Pancreas (tissue), 10 donors: ENCODE data around the gene SPNS2. TPM values are rescaled to one million over a fixed set of nuclear protein-coding genes. Genes with fewer than 3 reads are reported as not detected.

ENCODE experiments used
- ATAC-seq, 4 donors: fragments of 200-7000 bp; cut with Tn5 transposase; one replicate each; pipeline versions ENCODE4 v1.8.0 to v1.9.1; 2020; ENCODE audit warnings: mild to moderate bottlenecking in 4 of 4, moderate library complexity in 4 of 4
- DNase-seq, 6 donors: peaks; one replicate each; pipeline ENCODE4 v3.0.0-alpha.2; 2020
- FAIRE-seq: peaks from 2 replicates; lab custom pipeline; 2012; peaks lifted over from hg19 to GRCh38; lab: Jason Lieb, UNC
- H3K27ac ChIP-seq, 4 donors: fragments of 200-600 bp; sonication (generic); 1 replicate in 3 of 4; 2 replicates in 1 of 4; pipeline versions ENCODE4 v1.5.0 to v1.8.0; 2020
- H3K27me3 ChIP-seq, 4 donors: fragments of 200-600 bp; one replicate each; pipeline ENCODE4 v1.8.0; 2021
- H3K36me3 ChIP-seq, 3 donors: fragments of 200-600 bp; sonication (generic) in 1 of 3; one replicate each; pipeline versions ENCODE4 v1.5.0 to v1.8.0; 2020 to 2021
- H3K4me1 ChIP-seq, 3 donors: fragments of 200-600 bp; one replicate each; pipeline ENCODE4 v1.8.0; 2021
- H3K4me3 ChIP-seq, 4 donors: fragments of 200-600 bp; sonication (generic) in 2 of 4; one replicate each; pipeline versions ENCODE4 v1.5.0 to v1.8.0; 2020 to 2021
- H3K9me3 ChIP-seq, 4 donors: fragments of 200-600 bp; one replicate each; pipeline ENCODE4 v1.8.0; 2021
- CTCF ChIP-seq, 4 donors: fragments of 200-600 bp; sonication (generic) in 3 of 4; IDR thresholded peaks; one replicate each; pipeline versions ENCODE4 v1.5.0 to v1.8.0; 2021; ENCODE audit warnings: antibody characterized with exemption in 4 of 4
- WGBS, 2 donors: extraction: QIAGEN DNeasy Blood & Tissue Kit; methylation state at CpG; one replicate each; pipeline ENCODE4 v1.1.7; 2013; 5-methylcytosine and 5-hydroxymethylcytosine counted together
- intact Hi-C, 3 donors: fragments of 100-400 bp; cut with DNase I; formaldehyde crosslinking; loops; one replicate each; pipeline versions ENCODE4 v1.11.1 to v1.14.2; 2022
- polyA plus RNA-seq, 2 donors: library from polyadenylated mRNA; stranded (reverse); fragments of 200-250 nt; gene quantifications; one replicate each; pipeline ENCODE4 v1.2.3, GENCODE V29; 2013
- total RNA-seq, 6 donors: library from RNA; stranded (reverse); fragmentation: NEBNext Ultra II Directional in 4 of 6; extraction: Animal tissue kit (Norgen Biotek cat#: 25700) in 4 of 6; gene quantifications; one replicate each; pipeline versions ENCODE4 v1.2.1 to v1.2.4, GENCODE V29; 2021 to 2023
- donor health status: healthy with polysubstance abuse.
- donor health status: DM: no; HTN: no; CAD: no; lungs with moderate emphysema.
- donor health status: DM: no; HTN: no; CAD: no.
- donor health status: control.
- donor health status: control.
- donor health status: Bipolar disorder and iron deficiency.
- donor health status: DM: yes; HTN: yes; CAD: no.
- donor health status: DM: no; HTN: no; CAD: no.
- donor health status: DM: no; HTN: no; CAD: no.
- donor health status: DM: yes; HTN: yes; CAD: no.

Gene SPNS2
- total and polyA plus RNA-seq, 8 donors = 7.6 to 51.7 (median 20.8) TPM

- FAIRE-seq = no peak
- no peak overlapping the region for H3K27ac ChIP-seq
- DNase-seq = no peak
- no peak for ATAC-seq
- WGBS, 2 donors = 78 to 91% methylated on average over 12 of the region's 12 CpGs
- H3K9me3 ChIP-seq = no peaks in the 10 kb centered on the region
- no peaks in the 10 kb centered on the region for H3K4me1 ChIP-seq
- TF ChIP-seq CTCF (IDR thresholded peaks at IDR 0.05) = no peak
- H3K36me3 ChIP-seq = no peaks in the 10 kb centered on the region
- H3K27me3 ChIP-seq = no peaks in the 10 kb centered on the region
- H3K4me3 ChIP-seq = no peak overlapping the region
- intact Hi-C loops = no loop called here
Measured at GRCh38 chr17:4469552-4469951, 29.1 kb upstream of the SPNS2 start.

- peaks cover 0 to 4% (median 0%) of the 10 kb centered on the region in 3 donors for H3K4me1 ChIP-seq
- DNase-seq (no peak), FAIRE-seq (no peak), ATAC-seq (no peak)
- H3K27ac ChIP-seq = no peak overlapping the region
- no peaks in the 10 kb centered on the region for H3K27me3 ChIP-seq
- TF ChIP-seq CTCF (IDR thresholded peaks at IDR 0.05) = no peak
- H3K36me3 ChIP-seq = no peaks in the 10 kb centered on the region
- no peaks in the 10 kb centered on the region for H3K9me3 ChIP-seq
- intact Hi-C loops = no loop called here
- H3K4me3 ChIP-seq = no peak overlapping the region
- 94 to 96% methylated on average over 3 of the region's 3 CpGs for WGBS, 2 donors
Measured at GRCh38 chr17:4472286-4472685, 26.4 kb upstream of the SPNS2 start.

- FAIRE-seq = no peak
- H3K27ac ChIP-seq = no peak overlapping the region
- intact Hi-C loops = no loop called here
- WGBS, 2 donors = 65 to 72% methylated on average over 11 to 13 of the region's 13 CpGs
- H3K27me3 ChIP-seq = no peaks in the 10 kb centered on the region
- H3K4me1 ChIP-seq = peaks cover 0 to 4% (median 0%) of the 10 kb centered on the region in 3 donors
- H3K36me3 ChIP-seq = no peaks in the 10 kb centered on the region
- no peaks in the 10 kb centered on the region for H3K9me3 ChIP-seq
- ATAC-seq = peak in 2 of 4 donors; percentile 21 to 34
- no peak for DNase-seq
- no peak for TF ChIP-seq CTCF (IDR thresholded peaks at IDR 0.05)
- H3K4me3 ChIP-seq = no peak overlapping the region
Measured at GRCh38 chr17:4474093-4474492, 24.6 kb upstream of the SPNS2 start.

GRCh38 chr17:4475001-4475400 is 23.7 kb upstream of the SPNS2 start:
- no peaks in the 10 kb centered on the region for H3K27me3 ChIP-seq
- whole genome bisulfite sequencing, 2 donors = 83 to 84% methylated on average over 9 of the region's 9 CpGs
- H3K27ac ChIP-seq = no peak overlapping the region
- ATAC-seq = no peak
- no peaks in the 10 kb centered on the region for H3K9me3 ChIP-seq
- DNase-seq = no peak
- H3K36me3 ChIP-seq = no peaks in the 10 kb centered on the region
- intact Hi-C loops = no loop called here
- no peak for FAIRE-seq
- TF ChIP-seq CTCF (IDR thresholded peaks at IDR 0.05) = no peak
- H3K4me1 ChIP-seq = peaks cover 0 to 4% (median 0%) of the 10 kb centered on the region in 3 donors
- H3K4me3 ChIP-seq = no peak overlapping the region

GRCh38 chr17:4475463-4475862 is 23.2 kb upstream of the SPNS2 start:
- no peaks in the 10 kb centered on the region for H3K9me3 ChIP-seq
- DNase-seq (no peak), FAIRE-seq (no peak), ATAC-seq (no peak)
- H3K4me1 ChIP-seq = peaks cover 0 to 4% (median 0%) of the 10 kb centered on the region in 3 donors
- intact Hi-C loops = no loop called here
- 80 to 88% methylated on average over 7 of the region's 7 CpGs for WGBS, 2 donors
- H3K27me3 ChIP-seq = no peaks in the 10 kb centered on the region
- H3K4me3 ChIP-seq = no peak overlapping the region
- no peak for TF ChIP-seq CTCF (IDR thresholded peaks at IDR 0.05)
- H3K36me3 ChIP-seq = no peaks in the 10 kb centered on the region
- H3K27ac ChIP-seq = peak overlapping the region in 1 of 4 donors; percentile 71
